ENCODE measurements around the gene CNTN6. TPM values are rescaled to one million over a fixed set of nuclear protein-coding genes. Genes with fewer than 3 reads are reported as not detected.
"Not testable (repeated sequence)": the region's sequence is repeated elsewhere in the genome, so short reads cannot be mapped to it uniquely, and the experiment has no call there.

Gene CNTN6
- total RNA-seq, 1 experiment from 2014 or later, result not detected

- no peak for DNase-seq (ENCODE audit: low read depth)
Measured at GRCh38 chr3:1287815-1288214, 195.0 kb downstream of the CNTN6 start.

- DNase-seq (ENCODE audit: low read depth), result no peak
Measured at GRCh38 chr3:1288805-1289494, 196.1 kb downstream of the CNTN6 start.

GRCh38 chr3:1292571-1293071 is 199.8 kb downstream of the CNTN6 start:
- no peak for DNase-seq (ENCODE audit: low read depth)

- no peak for DNase-seq (ENCODE audit: low read depth)
Measured at GRCh38 chr3:1294586-1294985, 201.8 kb downstream of the CNTN6 start.

- no peak for DNase-seq (ENCODE audit: low read depth)
Measured at GRCh38 chr3:1318296-1319005, 225.6 kb downstream of the CNTN6 start.

GRCh38 chr3:1326546-1326945 is 233.7 kb downstream of the CNTN6 start:
- no peak for DNase-seq (ENCODE audit: low read depth)

- no peak for DNase-seq (ENCODE audit: low read depth)
Measured at GRCh38 chr3:1330107-1330506, 237.3 kb downstream of the CNTN6 start.

- no peak for DNase-seq (ENCODE audit: low read depth)
Measured at GRCh38 chr3:1346386-1346785, 253.6 kb downstream of the CNTN6 start.

- DNase-seq (ENCODE audit: low read depth), result no peak
Measured at GRCh38 chr3:1348547-1348946, 255.7 kb downstream of the CNTN6 start.

GRCh38 chr3:1350885-1351284 is 258.1 kb downstream of the CNTN6 start:
- DNase-seq (ENCODE audit: low read depth), result no peak

GRCh38 chr3:1355691-1356090 is 262.9 kb downstream of the CNTN6 start:
- no peak for DNase-seq (ENCODE audit: low read depth)

- no peak for DNase-seq (ENCODE audit: low read depth)
Measured at GRCh38 chr3:1356101-1356500, 263.3 kb downstream of the CNTN6 start.

- DNase-seq (ENCODE audit: low read depth), result no peak
Measured at GRCh38 chr3:1365528-1365927, 272.7 kb downstream of the CNTN6 start.

- DNase-seq (ENCODE audit: low read depth), result no peak
Measured at GRCh38 chr3:1374471-1374870, 281.6 kb downstream of the CNTN6 start.

- DNase-seq (ENCODE audit: low read depth), result no peak
Measured at GRCh38 chr3:1375145-1375544, 282.3 kb downstream of the CNTN6 start.

- DNase-seq (ENCODE audit: low read depth), result no peak
Measured at GRCh38 chr3:1380926-1381646, 288.3 kb downstream of the CNTN6 start.

GRCh38 chr3:1381647-1382036 is 288.8 kb downstream of the CNTN6 start:
- DNase-seq (ENCODE audit: low read depth), result no peak

- not testable (repeated sequence) for DNase-seq (ENCODE audit: low read depth)
Measured at GRCh38 chr3:1387396-1387905, 294.6 kb downstream of the CNTN6 start.

- DNase-seq (ENCODE audit: low read depth), result no peak
Measured at GRCh38 chr3:1394188-1394587, 301.4 kb downstream of the CNTN6 start.

- no peak for DNase-seq (ENCODE audit: low read depth)
Measured at GRCh38 chr3:1400571-1400970, 307.7 kb downstream of the CNTN6 start.

GRCh38 chr3:1404270-1404962 is 311.6 kb downstream of the CNTN6 start:
- no peak for DNase-seq (ENCODE audit: low read depth)

GRCh38 chr3:1406250-1406649 is 313.4 kb downstream of the CNTN6 start:
- DNase-seq (ENCODE audit: low read depth), result no peak

Measured in Daoy (cell line).